GM18909 (cell line): ENCODE measurements around the gene R3HDML.
A peak's percentile ranks its signal among the peaks of the same experiment; 100 is the strongest.
"Not testable (repeated sequence)": the region's sequence is repeated elsewhere in the genome, so short reads cannot be mapped to it uniquely, and the experiment has no call there.

Source experiments
- ATAC-seq: cut with Tn5 transposase; IDR thresholded peaks from one replicate; pipeline ENCODE4 v1.9.1; 2021; ENCODE audit warnings: mild to moderate bottlenecking; ENCODE audit not compliant: unreplicated experiment, poor library complexity

R3HDML gene, protein sequence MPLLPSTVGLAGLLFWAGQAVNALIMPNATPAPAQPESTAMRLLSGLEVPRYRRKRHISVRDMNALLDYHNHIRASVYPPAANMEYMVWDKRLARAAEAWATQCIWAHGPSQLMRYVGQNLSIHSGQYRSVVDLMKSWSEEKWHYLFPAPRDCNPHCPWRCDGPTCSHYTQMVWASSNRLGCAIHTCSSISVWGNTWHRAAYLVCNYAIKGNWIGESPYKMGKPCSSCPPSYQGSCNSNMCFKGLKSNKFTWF

DNA sequence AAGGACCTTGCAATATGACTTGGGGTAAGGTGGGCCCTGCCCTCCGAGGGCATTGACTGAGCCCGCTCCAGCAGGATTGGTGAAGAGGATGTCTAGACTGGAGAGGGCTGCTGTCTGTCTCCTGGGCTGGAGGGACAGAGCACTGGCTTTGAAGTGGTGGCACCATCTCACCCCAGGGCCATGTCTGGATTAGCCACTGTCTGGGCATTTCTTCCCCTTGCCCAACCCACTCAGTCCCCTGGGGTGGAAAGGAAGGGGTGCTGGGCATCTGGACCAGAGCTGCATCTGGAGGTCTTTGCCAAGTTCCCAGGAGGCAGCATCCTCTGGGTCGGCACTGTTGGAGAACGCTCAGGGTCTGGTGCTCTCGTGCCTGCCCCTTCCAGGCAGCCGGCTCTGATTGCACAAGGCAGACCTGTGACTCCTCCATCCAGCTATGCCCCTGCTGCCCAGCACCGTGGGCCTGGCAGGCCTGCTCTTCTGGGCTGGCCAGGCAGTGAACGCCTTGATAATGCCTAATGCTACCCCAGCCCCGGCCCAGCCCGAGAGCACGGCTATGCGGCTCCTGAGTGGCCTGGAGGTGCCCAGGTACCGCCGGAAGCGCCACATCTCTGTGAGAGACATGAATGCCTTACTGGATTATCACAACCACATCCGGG, at the start of gene R3HDML:
Gene R3HDML (plus strand): TSS at position 319 of the 656 bp plus-strand sequence. CDS start 115 bp downstream, at position 434.
- no peak for ATAC-seq

DNA sequence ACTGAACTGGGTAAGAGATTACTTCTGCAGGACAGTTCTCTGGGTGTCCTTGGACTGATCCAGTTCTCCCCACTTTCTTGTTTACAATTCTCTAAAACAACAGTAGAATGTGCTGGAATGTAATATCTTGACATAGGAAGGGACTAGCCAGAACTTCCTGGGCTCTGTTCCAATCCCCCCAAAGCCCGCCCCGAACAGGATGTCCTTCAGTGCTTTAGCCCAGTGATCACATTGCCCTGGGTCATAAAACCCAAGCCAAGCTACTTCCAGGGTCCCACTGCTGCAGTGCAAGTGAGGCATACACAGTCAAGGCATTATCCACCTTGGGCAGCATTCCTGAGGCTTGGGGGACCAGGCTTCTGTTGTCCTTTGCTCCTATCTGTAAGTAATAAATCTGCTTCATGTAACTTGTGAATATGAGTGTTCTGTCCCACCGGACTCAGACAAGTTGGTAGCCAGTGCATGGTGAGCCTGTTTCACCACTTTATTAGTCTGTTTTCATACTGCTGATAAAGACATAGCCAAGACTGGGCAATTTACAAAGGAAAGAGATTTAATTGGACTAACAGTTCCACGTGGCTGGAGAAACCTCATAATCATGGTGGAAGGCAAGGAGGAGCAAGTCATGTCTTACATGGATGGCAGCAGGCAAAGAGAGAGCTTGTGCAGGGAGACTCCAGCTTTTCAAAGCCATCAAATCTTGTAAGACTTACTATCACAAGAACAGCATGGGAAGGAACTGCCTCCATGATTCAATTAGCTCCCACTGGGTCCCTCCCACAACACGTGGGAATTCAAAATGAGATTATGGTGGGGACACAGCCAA, 49.4 kb upstream of the R3HDML start:
- ATAC-seq = no peak

DNA sequence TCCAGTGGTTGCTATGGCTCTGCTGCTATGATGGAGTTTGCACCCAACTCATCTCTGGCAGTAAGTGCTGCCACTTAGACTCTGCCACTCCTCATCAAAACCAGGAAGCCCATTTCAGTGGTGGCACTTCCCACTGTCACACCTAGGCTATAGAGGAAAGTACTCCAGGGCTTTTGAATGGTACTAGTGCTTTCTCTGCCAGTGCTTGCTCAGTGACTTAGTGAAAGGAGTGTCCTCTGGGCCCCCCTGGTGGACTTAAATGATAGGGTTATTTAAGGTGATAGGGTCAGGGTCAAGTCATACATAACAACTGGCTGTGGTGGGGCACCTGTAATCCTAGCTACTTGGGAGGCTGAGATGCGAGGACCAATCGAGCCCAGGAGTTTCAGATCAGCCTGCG, 48.6 kb upstream of the R3HDML start:
- ATAC-seq = no peak

DNA sequence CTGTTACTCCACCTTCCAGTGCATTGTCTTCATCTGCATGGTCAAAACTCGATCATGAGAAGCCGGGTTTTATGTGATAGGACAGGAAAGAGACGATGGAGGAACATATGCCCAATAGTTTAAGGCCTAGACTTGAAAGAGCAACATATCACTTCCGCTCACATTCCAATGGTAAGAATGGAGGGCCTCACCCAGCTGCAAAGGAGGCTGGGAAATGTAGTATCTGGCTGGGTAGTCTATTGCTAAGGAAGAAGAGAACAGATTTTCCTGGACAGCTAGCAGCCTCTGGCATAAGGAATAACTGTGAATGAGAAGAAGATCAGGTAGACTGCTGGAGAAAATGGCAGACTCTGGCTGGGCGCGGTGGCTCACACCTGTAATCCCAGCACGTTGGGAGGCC, 45.1 kb upstream of the R3HDML start:
- ATAC-seq = no peak

DNA sequence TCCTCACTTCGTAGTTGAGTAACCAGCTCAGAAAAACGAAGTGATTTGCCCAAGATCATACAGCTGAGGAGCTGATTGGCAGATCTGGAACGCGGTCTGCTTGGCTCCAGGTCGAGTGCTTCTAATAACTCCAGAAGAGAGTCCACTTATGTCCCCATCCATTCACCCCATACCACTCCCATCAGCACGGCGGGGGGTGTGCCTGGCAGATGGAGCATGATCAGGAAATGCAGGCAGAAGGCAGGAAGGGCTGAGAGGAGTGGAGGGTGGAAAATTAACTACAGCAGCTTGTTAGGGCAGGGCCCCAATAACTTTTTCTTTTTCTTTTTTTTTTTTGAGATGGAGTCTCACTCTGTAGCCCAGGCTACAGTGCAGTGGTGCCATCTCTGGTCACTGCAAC, 40.8 kb upstream of the R3HDML start:
- ATAC-seq = no peak

DNA sequence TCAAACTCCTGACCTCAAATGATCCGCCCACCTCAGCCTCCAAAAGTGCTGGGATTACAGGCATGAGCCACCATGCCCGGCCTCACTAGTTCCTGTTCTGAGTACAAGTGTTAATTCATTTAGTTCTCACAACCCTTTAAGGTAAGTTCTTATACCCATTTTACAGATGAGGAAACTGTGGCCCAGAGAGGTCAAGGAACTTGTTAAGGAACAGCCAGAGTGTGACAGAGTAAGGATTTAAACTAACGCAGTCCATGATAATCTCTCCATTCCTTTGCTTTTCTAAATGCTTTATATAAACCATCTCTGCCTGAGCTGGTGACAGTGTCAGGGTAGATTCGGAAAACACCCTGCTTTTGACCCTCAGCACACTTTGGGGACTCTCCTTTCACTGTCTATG, 39.1 kb upstream of the R3HDML start:
- no peak for ATAC-seq

DNA sequence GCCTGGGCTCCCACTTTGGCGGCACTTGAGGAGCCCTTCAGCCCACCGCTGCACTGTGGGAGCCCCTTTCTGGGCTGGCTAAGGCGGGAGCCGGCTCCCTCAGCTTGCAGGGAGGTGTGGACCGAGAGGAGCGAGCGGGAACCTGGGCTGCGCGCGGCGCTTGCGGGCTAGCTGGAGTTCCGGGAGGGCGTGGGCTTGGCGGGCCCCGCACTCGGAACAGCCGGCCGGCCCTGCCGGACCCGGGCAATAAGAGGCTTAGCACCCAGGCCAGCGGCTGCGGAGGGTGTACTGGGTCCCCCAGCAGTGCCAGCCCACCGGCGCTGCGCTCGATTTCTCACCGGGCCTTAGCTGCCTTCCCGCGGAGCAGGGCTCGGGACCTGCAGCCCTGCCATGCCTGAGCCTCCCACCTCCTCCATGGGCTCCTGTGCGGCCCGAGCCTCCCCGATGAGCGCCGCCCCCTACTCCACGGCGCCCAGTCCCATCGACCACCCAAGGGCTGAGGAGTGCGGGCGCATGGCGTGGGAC, 37.8 kb upstream of the R3HDML start:
- not testable (repeated sequence) for ATAC-seq

DNA sequence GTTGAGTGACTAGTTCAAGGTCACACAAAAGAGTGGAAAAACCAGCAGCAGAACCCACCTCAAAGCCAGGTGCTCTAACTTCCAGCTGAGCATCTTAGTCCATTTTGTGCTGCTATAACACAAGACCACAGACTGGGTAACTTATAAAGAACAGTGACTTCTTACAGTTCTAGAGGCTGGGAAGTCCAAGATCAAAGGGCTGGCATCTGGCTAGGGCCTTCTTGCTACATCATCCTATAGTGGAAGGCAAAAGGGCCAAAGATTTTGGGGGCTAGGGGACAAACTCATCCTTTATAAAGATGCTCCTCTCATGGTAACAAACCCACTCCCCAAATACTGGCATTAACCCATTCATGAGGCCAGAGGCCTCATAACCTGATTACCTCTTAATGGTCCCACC, 35.6 kb upstream of the R3HDML start:
- ATAC-seq = no peak

DNA sequence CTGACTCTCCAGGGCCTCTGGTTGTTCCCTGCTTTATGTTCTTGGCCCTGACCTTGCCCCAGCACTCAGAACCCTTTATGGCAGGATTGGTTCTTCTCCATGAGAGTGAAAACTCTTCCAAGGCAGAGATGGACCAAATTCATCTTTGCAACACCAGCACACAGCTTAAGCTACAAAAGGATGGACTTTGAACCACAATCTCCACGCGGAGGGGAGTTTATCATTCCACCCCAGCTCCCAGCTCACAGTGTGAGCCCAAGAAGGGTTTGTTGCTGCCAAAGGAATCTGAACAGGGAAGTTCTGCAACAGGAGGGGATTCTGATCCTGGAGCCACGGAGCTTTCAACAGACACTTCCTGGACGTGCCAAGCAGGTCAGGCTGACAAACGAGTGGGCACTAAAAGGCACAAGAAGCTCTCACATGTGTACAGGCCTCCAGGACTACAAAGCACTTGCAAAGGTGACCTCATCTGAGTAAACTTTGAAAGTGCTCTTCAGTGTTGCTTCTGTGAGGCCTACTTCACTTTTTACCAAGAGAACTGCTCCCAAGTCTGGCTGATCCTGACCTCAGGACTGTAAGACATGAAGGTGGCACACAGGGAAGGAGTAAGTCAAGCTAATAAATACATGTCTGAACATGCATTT, 34.7 kb upstream of the R3HDML start:
- no peak for ATAC-seq

DNA sequence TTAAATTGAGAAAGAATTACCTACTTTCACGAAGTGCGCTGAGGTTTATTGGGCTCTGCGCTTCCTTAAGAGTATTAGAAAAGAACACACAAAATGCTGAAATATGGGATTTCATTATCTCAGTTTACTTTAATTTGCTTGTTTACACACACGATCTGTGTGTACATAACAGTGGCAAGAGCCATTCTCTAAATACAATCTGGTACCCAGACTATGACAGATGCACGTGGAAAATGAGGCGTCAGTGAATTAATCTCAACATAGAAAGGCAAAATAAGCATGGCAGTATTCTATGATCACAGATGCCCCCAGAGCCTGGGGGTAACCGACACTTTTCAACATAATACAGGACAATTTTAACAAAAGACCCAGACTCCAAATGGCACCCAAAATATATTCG, 34.1 kb upstream of the R3HDML start:
- ATAC-seq = no peak

DNA sequence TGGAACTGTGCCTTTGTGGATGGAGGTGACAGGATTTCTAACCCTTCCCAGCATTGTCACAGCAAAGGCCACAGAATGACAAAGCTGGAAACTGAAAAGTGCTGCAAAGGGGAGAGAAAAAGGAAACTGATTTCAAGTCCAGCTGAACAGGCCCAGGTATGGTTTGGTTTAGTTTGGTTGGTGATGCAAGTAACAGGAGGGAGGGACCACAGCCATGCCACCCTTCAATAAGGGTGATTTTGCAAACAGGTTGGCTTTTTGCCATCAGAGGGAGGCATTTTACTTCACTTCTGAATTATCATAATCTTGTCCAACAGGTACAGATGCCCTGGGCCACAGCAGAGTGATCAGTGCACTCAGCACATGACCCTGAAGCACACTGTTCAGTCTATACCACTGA, 32.5 kb upstream of the R3HDML start:
- ATAC-seq = no peak

DNA sequence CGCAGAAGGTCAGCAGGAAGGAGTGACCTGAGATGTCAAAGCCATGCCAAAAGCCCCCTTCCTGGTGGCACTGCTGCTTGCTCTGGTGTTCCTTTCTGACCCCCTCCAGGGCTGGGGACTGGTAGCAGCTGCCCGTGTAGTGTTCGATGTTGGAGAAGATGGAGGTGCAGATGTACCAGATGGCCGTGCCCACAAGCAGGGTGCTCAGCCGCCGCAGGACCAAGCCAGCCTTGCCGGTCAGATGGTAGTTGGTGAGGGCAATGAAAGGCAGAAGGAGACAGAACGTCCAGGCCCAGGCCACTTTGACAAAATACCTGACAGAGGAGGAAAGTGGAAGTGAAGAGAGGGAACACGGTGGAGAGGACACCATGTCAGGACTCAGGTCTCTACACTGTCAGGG, 29.9 kb upstream of the R3HDML start:
- ATAC-seq = no peak

DNA sequence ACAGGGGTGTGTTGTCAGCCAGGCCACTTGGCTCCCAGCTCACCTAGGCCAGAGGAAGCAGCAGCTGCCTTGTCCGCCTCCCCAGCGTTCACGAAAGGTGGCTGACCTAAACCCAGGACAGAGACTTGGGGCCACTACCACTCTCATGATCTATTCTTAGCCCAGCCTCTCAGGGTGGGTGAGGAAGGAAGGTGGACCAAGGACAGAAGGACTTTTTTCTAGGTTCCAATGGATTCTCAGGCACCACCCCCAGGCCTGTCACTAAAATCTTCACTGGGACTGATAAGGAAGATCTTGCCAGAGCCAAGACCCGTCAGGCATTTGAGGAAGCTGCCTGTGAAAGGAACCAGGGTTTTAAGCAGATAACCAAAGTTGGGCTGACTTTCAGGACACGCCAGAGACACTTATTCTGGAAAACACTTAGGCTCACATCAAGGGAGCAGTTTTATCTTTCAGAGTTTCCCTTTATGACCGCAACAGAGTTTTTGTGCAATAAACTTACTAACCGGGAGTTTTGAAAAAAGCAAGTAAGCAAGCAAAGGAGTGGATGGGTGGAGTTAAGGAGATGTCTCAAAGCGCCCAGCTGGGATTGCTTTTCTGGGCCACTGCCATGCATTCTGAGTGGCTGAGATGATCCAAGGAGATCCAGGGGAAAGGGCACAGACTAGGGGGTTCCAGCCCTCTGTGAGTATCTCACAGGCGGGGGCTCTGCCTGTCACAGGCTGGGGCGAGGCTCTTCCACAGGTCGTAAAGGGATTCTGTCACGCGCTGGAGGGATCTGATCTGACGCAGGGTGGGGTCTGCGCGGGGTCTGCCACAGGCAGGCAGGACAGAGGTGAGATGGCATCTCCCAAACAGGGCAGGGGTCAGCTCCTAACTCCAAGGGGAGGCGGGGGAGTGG, 26.8 kb upstream of the R3HDML start:
- peak; percentile 4 for ATAC-seq

DNA sequence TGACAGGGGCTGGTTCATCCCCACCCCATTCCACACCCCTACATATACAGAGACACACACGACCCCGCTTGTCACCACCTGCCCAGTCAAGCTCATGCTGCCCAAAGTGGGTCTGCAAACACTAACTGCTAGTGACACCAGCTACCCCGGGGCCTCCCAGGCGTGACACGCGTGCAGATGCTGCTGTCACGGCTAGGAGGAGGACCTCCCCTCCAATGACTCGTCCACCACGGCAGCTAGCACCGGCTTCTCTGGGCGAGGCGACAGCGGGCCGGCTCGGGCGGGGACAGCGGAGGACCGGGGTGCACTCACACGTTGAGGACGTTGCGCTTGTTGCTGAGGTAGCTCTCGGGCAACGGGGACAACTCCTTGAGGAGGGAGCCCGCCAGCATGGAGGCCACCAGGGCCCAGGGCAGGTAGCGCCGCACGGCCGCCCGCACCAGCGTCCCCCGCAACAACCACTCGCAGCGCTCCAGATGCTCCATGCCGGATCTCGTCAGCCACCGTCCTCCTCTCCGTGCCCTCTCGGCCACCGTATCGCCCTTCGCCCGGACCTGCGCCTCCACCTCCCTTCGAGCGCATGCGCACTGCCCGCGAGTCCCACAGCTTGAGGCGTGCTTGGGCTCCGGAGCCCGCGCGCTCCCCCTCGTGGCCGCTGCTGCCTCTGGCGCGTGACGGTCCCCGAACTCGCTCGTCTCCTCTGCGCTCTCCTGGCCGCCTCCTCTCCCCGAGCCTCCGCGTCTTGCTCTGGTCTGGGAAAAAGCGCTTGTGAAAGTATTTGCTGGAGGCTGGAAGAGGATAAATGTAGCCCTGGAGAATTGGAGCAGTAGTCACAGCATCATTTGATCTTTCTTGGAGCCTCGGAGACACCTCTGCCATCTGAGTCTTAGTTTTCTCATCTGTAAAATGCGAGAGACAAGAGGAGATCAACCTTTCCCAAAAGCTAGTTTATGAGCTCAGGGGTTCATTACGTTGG, 25.9 kb upstream of the R3HDML start, which contains the start of gene FITM2:
Gene FITM2 (minus strand): TSS at position 539 of the 976 bp plus-strand sequence. CDS start 54 bp downstream, at position 485.
- ATAC-seq = peak; percentile 89

DNA sequence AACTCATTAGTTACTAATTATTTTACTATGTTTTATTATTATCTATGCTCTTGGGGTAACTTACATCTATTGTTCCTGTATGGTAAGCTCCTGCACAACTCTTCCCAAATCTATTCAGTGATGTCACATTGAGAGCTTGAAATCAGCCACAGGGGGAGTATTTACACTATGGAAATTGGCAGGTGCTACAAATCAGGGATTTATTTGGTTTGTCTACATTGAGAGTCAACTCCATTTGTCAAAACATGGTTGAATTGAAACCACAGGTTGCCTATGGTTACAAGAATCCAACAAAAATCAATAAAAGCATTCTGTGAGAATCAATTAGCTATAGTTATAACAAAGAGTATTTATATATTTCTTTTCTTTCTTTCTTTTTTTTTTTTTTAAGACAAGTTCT, 22.0 kb upstream of the R3HDML start:
- no peak for ATAC-seq

DNA sequence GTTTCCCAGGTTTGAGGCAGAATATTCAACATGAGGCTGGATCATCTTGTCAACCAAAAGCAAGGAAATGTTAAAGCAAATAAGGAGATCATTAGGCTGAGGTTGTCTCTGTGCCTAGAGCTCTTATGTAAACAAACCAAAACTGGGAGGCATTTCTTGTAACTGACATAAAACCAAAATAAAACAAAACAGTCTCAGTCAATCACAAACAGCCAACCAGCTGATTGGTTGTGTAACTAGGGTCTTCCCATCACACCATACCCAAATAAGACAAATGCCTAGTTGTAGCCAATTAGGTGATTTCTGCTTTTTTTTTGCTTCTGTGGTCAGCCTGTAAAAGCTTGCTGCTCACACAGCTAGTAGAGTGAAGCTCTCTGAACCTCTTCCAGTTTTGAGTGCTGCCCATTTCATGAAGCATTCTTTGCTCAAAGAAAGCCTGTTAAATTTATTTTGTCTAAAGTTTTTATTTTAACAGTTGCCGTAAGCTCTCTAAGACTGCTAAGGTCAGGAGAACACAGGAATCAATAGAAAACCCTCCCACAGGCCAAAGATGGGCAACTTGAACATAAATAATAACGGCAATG, 16.9 kb upstream of the R3HDML start:
- ATAC-seq = no peak

DNA sequence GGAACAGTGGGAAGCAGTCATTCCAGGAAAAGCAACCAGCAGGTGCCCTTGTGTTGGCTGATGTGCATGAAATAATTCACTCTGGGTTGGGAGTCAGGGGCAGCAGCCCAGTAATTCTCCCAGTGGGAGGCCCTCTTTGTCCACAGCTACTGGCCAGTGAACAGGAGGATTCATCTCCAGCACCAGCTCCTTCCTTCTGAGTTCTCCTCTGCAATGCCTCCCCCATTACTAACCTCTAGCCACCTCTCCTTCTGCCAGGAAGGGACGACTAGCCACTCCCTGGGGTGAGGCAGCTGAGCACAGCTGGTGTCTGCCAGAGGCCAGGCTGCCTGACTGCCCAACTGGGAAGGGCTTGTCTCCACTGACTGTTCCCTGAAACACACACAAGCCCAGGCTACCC, 12.5 kb upstream of the R3HDML start:
- no peak for ATAC-seq
